Liver (tissue), 9 donors: ENCODE measurements around the gene CLEC16A. TPM values are rescaled to one million over a fixed set of nuclear protein-coding genes. Genes with fewer than 3 reads are reported as not detected.

ENCODE experiments used
- DNase-seq: peaks from one replicate; pipeline ENCODE4 v3.0.0-alpha.2; 2017; ENCODE audit warnings: low spot score
- H3K27ac ChIP-seq, 2 donors: one replicate each; pipeline ENCODE4 v1.7.0; 2013; ENCODE audit warnings: inconsistent platforms in 2 of 2, low read length in 2 of 2, control low read depth in 1 of 2, low read depth in 1 of 2, mild to moderate bottlenecking in 1 of 2
- H3K27me3 ChIP-seq, 4 donors: one replicate each; pipeline versions ENCODE4 v1.6.1 to v1.7.0; 2013; ENCODE audit warnings: low read length in 3 of 4, inconsistent platforms in 1 of 4, mild to moderate bottlenecking in 1 of 4, moderate library complexity in 1 of 4; ENCODE audit not compliant: control insufficient read depth in 4 of 4, insufficient read depth in 4 of 4
- H3K36me3 ChIP-seq, 4 donors: one replicate each; pipeline versions ENCODE4 v1.6.1 to v1.7.0; 2013; ENCODE audit warnings: low read length in 3 of 4, mild to moderate bottlenecking in 3 of 4, low read depth in 1 of 4, moderate library complexity in 1 of 4; ENCODE audit not compliant: control insufficient read depth in 4 of 4, insufficient read depth in 3 of 4
- H3K4me1 ChIP-seq, 4 donors: one replicate each; pipeline versions ENCODE4 v1.6.1 to v1.7.0; 2013; ENCODE audit warnings: low read length in 3 of 4, mild to moderate bottlenecking in 3 of 4, moderate library complexity in 1 of 4; ENCODE audit not compliant: control insufficient read depth in 4 of 4, insufficient read depth in 4 of 4
- H3K4me3 ChIP-seq, 3 donors: one replicate each; pipeline versions ENCODE4 v1.6.1 to v1.7.0; 2013; ENCODE audit warnings: low read length in 3 of 3, control low read depth in 1 of 3, low read depth in 1 of 3, mild to moderate bottlenecking in 1 of 3
- H3K9ac ChIP-seq, 2 donors: one replicate each; pipeline ENCODE4 v1.7.0; 2013; ENCODE audit warnings: low read length in 2 of 2, mild to moderate bottlenecking in 2 of 2, moderate library complexity in 2 of 2, control low read depth in 1 of 2, low read depth in 1 of 2
- H3K9me3 ChIP-seq, 4 donors: one replicate each; pipeline versions ENCODE4 v1.6.1 to v1.7.0; 2013; ENCODE audit warnings: low read length in 3 of 4; ENCODE audit not compliant: control insufficient read depth in 4 of 4
- FOXA1 ChIP-seq: IDR thresholded peaks from 2 replicates; pipeline ENCODE4 v1.6.1; 2016; ENCODE audit warnings: antibody characterized with exemption
- FOXA2 ChIP-seq: IDR thresholded peaks from 2 replicates; pipeline ENCODE4 v1.6.1; 2016; ENCODE audit warnings: antibody characterized with exemption
- GABPA ChIP-seq, 2 donors: IDR thresholded peaks in 1 of 2; conservative IDR thresholded peaks in 1 of 2; 2 replicates each; pipeline ENCODE4 v1.6.1; 2016; ENCODE audit warnings: antibody characterized with exemption in 2 of 2, mild to moderate bottlenecking in 1 of 2, moderate library complexity in 1 of 2
- HNF4A ChIP-seq, 2 donors: conservative IDR thresholded peaks; 2 replicates each; pipeline ENCODE4 v1.6.1; 2016; ENCODE audit warnings: antibody characterized with exemption in 2 of 2, mild to moderate bottlenecking in 2 of 2
- HNF4G ChIP-seq: IDR thresholded peaks from 2 replicates; pipeline ENCODE4 v1.6.1; 2016; ENCODE audit warnings: antibody characterized with exemption
- JUND ChIP-seq, 2 donors: IDR thresholded peaks; 2 replicates each; pipeline ENCODE4 v1.6.1; 2016; ENCODE audit warnings: antibody characterized with exemption in 2 of 2
- NR2F2 ChIP-seq: IDR thresholded peaks from 2 replicates; pipeline ENCODE4 v1.6.1; 2016; ENCODE audit warnings: antibody characterized with exemption
- RAD21 ChIP-seq, 2 donors: IDR thresholded peaks; 2 replicates each; pipeline ENCODE4 v1.6.1; 2016; ENCODE audit warnings: antibody characterized with exemption in 2 of 2, mild to moderate bottlenecking in 2 of 2
- RXRA ChIP-seq, 2 donors: IDR thresholded peaks; 2 replicates each; pipeline ENCODE4 v1.6.1; 2017 to 2018; ENCODE audit warnings: antibody characterized with exemption in 2 of 2, mild to moderate bottlenecking in 1 of 2
- SP1 ChIP-seq: IDR thresholded peaks from 2 replicates; pipeline ENCODE4 v1.6.1; 2018; ENCODE audit warnings: antibody characterized with exemption, mild to moderate bottlenecking
- TAF1 ChIP-seq: conservative IDR thresholded peaks from 2 replicates; pipeline ENCODE4 v1.6.1; 2016; ENCODE audit warnings: antibody characterized with exemption, mild to moderate bottlenecking
- YY1 ChIP-seq: IDR thresholded peaks from 2 replicates; pipeline ENCODE4 v1.6.1; 2016; ENCODE audit warnings: antibody characterized with exemption, mild to moderate bottlenecking
- WGBS: extraction: QIAGEN DNeasy Blood & Tissue Kit; methylation state at CpG from one replicate; pipeline ENCODE4 v1.1.7; 2013; 5-methylcytosine and 5-hydroxymethylcytosine counted together
- polyA plus RNA-seq, 2 donors: library from polyadenylated mRNA; stranded (reverse) in 1 of 2; unstranded in 1 of 2; fragments of 200-250 nt in 1 of 2; fragments of >200 nt in 1 of 2; fragmentation: Nextera tagmentation in 1 of 2; extraction: Ambion mirVana in 1 of 2; gene quantifications; one replicate each; pipeline versions ENCODE4 v1.2.1 to v1.2.3, GENCODE V29; 2013 to 2015
- total RNA-seq, 2 donors: library from RNA; depleted of rRNA; stranded (reverse); fragments of >200 nt; gene quantifications; one replicate each; pipeline ENCODE4 v1.2.3, GENCODE V29; 2014
- TF ChIP-seq, protein P1 (sequence below): IDR thresholded peaks from 2 replicates; pipeline ENCODE4 v1.6.1; 2016; ENCODE audit warnings: antibody characterized with exemption, mild to moderate bottlenecking
- donor health status: healthy.
- donor health status: healthy.
- donor health status: healthy.
- donor health status: healthy.
- donor health status: healthy.

The CLEC16A gene
- total and polyA plus RNA-seq, 4 donors = 9.7 to 23.0 (median 17.4) TPM

- Histone ChIP-seq H3K27me3 (no peaks in the 10 kb centered on the region), H3K4me1 (no peaks in the 10 kb centered on the region), H3K36me3 (peaks cover 2 to 21% (median 11%) of the 10 kb centered on the region in 4 donors), H3K9me3 (no peaks in the 10 kb centered on the region), H3K9ac (no peak overlapping the region), H3K4me3 (no peak overlapping the region), H3K27ac (no peak overlapping the region)
- WGBS = 89% methylated on average over 6 of the region's 6 CpGs
- DNase-seq = no peak
- TF ChIP-seq RXRA (IDR thresholded peaks at IDR 0.05) (no peak), YY1 (no peak), NR2F2 (no peak), TAF1 (no peak), HNF4A (conservative IDR thresholded peaks at IDR 0.05) (no peak), FOXA2 (no peak), RAD21 (IDR thresholded peaks at IDR 0.05) (no peak), SP1 (no peak), HNF4G (no peak), JUND (IDR thresholded peaks at IDR 0.05) (no peak)
- TF ChIP-seq, protein P1, sequence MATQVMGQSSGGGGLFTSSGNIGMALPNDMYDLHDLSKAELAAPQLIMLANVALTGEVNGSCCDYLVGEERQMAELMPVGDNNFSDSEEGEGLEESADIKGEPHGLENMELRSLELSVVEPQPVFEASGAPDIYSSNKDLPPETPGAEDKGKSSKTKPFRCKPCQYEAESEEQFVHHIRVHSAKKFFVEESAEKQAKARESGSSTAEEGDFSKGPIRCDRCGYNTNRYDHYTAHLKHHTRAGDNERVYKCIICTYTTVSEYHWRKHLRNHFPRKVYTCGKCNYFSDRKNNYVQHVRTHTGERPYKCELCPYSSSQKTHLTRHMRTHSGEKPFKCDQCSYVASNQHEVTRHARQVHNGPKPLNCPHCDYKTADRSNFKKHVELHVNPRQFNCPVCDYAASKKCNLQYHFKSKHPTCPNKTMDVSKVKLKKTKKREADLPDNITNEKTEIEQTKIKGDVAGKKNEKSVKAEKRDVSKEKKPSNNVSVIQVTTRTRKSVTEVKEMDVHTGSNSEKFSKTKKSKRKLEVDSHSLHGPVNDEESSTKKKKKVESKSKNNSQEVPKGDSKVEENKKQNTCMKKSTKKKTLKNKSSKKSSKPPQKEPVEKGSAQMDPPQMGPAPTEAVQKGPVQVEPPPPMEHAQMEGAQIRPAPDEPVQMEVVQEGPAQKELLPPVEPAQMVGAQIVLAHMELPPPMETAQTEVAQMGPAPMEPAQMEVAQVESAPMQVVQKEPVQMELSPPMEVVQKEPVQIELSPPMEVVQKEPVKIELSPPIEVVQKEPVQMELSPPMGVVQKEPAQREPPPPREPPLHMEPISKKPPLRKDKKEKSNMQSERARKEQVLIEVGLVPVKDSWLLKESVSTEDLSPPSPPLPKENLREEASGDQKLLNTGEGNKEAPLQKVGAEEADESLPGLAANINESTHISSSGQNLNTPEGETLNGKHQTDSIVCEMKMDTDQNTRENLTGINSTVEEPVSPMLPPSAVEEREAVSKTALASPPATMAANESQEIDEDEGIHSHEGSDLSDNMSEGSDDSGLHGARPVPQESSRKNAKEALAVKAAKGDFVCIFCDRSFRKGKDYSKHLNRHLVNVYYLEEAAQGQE = no peak
Measured at GRCh38 chr16:10989559-10989958, 45.2 kb downstream of the CLEC16A start.

- TF ChIP-seq SP1 (no peak), RXRA (IDR thresholded peaks at IDR 0.05) (no peak), NR2F2 (no peak), GABPA (IDR thresholded peaks at IDR 0.05 in 1 of 2, conservative IDR thresholded peaks at IDR 0.05 in 1 of 2) (no peak), FOXA1 (no peak), RAD21 (IDR thresholded peaks at IDR 0.05) (no peak)
- TF ChIP-seq, protein P1 = no peak
- H3K4me3 ChIP-seq = no peak overlapping the region
- H3K4me1 ChIP-seq = no peaks in the 10 kb centered on the region
- H3K36me3 ChIP-seq = peaks cover 5 to 23% (median 11%) of the 10 kb centered on the region in 4 donors
- no peak overlapping the region for H3K9ac ChIP-seq
- H3K9me3 ChIP-seq = no peaks in the 10 kb centered on the region
- no peaks in the 10 kb centered on the region for H3K27me3 ChIP-seq
- WGBS = 90% methylated on average over 5 of the region's 5 CpGs
- H3K27ac ChIP-seq = no peak overlapping the region
- DNase-seq = no peak
Measured at GRCh38 chr16:10990378-10990777, 46.0 kb downstream of the CLEC16A start.
